ENCODE data around the gene TAF13. TPM values are rescaled to one million over a fixed set of nuclear protein-coding genes. Genes with fewer than 3 reads are reported as not detected.

The TAF13 gene
- total RNA-seq, 3 donors from 2014 or later (not counting 1 experiment from before 2014, with no cell fraction given): 44.4 to 54.5 (median 47.2) TPM

GRCh38 chr1:109089242-109090015 is 13.6 kb upstream of the TAF13 start:
- H3K9me3 Mint-ChIP-seq: no peaks in the 10 kb centered on the region
- H3K27me3 ChIP-seq (ENCODE audit: control insufficient read depth, insufficient read depth, low read length): no peaks in the 10 kb centered on the region
- peaks cover 28% of the 10 kb centered on the region in 2 donors for H3K4me1 Mint-ChIP-seq
- 89% methylated on average over 31 of the region's 31 CpGs for WGBS (ENCODE audit: insufficient coverage)
- peak overlapping the region; percentile 93 for H3K4me3 Mint-ChIP-seq
- H3K9me3 ChIP-seq (ENCODE audit: control insufficient read depth, insufficient read depth, low read length): no peaks in the 10 kb centered on the region
- TF ChIP-seq CTCF (IDR thresholded peaks at IDR 0.05): no peak
- H3K4me1 ChIP-seq (ENCODE audit: control insufficient read depth, insufficient read depth, low read length): peaks cover 20% of the 10 kb centered on the region
- intact Hi-C loops (cut with micrococcal nuclease): loop anchor here (1.0 to 5.0 kb wide), 4 partner anchors 11 to 342 kb away; partner anchors contain the start of genes STXBP3, TAF13 and WDR47
- peaks cover 8% of the 10 kb centered on the region for H3K36me3 ChIP-seq (ENCODE audit: control insufficient read depth, insufficient read depth, low read length)
- no peaks in the 10 kb centered on the region for H3K27me3 Mint-ChIP-seq (ENCODE audit: low read depth in 2 of 2)
- H3K27ac ChIP-seq (ENCODE audit: low read length): peak overlapping the region; percentile 97
- H3K36me3 Mint-ChIP-seq: no peaks in the 10 kb centered on the region
- ATAC-seq (no peak), DNase-seq (peak; percentile 27 to 38)
- H3K27ac Mint-ChIP-seq: peak overlapping the region; percentile 94 to 96
- H3K4me3 ChIP-seq (ENCODE audit: low read length): no peak overlapping the region

GRCh38 chr1:109084563-109085517 is 9.0 kb upstream of the TAF13 start:
- TF ChIP-seq CTCF (IDR thresholded peaks at IDR 0.05): no peak
- Mint-ChIP-seq H3K27me3 (ENCODE audit: low read depth in 2 of 2) (peaks cover 5% of the 10 kb centered on the region in 2 donors), H3K4me3 (no peak overlapping the region), H3K4me1 (no peaks in the 10 kb centered on the region), H3K27ac (no peak overlapping the region), H3K36me3 (no peaks in the 10 kb centered on the region), H3K9me3 (no peaks in the 10 kb centered on the region)
- no peaks in the 10 kb centered on the region for H3K36me3 ChIP-seq (ENCODE audit: control insufficient read depth, insufficient read depth, low read length)
- H3K27me3 ChIP-seq (ENCODE audit: control insufficient read depth, insufficient read depth, low read length): no peaks in the 10 kb centered on the region
- H3K4me1 ChIP-seq (ENCODE audit: control insufficient read depth, insufficient read depth, low read length): peaks cover 3% of the 10 kb centered on the region
- DNase-seq: no peak
- H3K4me3 ChIP-seq (ENCODE audit: low read length): no peak overlapping the region
- no peak overlapping the region for H3K27ac ChIP-seq (ENCODE audit: low read length)
- 92% methylated on average over 12 of the region's 13 CpGs for WGBS (ENCODE audit: insufficient coverage)
- intact Hi-C loops (cut with micrococcal nuclease): no loop called here
- H3K9me3 ChIP-seq (ENCODE audit: control insufficient read depth, insufficient read depth, low read length): no peaks in the 10 kb centered on the region
- no peak for ATAC-seq

GRCh38 chr1:109083923-109084322 is 8.1 kb upstream of the TAF13 start:
- Mint-ChIP-seq H3K4me3 (no peak overlapping the region), H3K27ac (no peak overlapping the region), H3K9me3 (no peaks in the 10 kb centered on the region), H3K36me3 (no peaks in the 10 kb centered on the region), H3K4me1 (no peaks in the 10 kb centered on the region), H3K27me3 (ENCODE audit: low read depth in 2 of 2) (peaks cover 5 to 6% of the 10 kb centered on the region in 2 donors)
- TF ChIP-seq CTCF (IDR thresholded peaks at IDR 0.05): no peak
- no peak overlapping the region for H3K27ac ChIP-seq (ENCODE audit: low read length)
- no peak for ATAC-seq
- no peaks in the 10 kb centered on the region for H3K9me3 ChIP-seq (ENCODE audit: control insufficient read depth, insufficient read depth, low read length)
- intact Hi-C loops (cut with micrococcal nuclease): no loop called here
- H3K4me3 ChIP-seq (ENCODE audit: low read length): no peak overlapping the region
- 33% methylated on average over 1 of the region's 1 CpG for WGBS (ENCODE audit: insufficient coverage)
- H3K27me3 ChIP-seq (ENCODE audit: control insufficient read depth, insufficient read depth, low read length): no peaks in the 10 kb centered on the region
- no peaks in the 10 kb centered on the region for H3K36me3 ChIP-seq (ENCODE audit: control insufficient read depth, insufficient read depth, low read length)
- no peak for DNase-seq
- H3K4me1 ChIP-seq (ENCODE audit: control insufficient read depth, insufficient read depth, low read length): no peaks in the 10 kb centered on the region
